SKM-1 treated with dmso at 0.1 percent for 144 hours (cell line): ENCODE results near the gene LRMDA.

Experiments used
- DNase-seq: peaks from one replicate; lab custom pipeline; 2025; ENCODE audit not compliant: unreplicated experiment; lab: John Stamatoyannopoulos, UW

The LRMDA gene

GRCh38 chr10:76218035-76218434 is 786.6 kb downstream of the LRMDA start:
- no peak for DNase-seq

GRCh38 chr10:76229341-76229740 is 797.9 kb downstream of the LRMDA start:
- no peak for DNase-seq

GRCh38 chr10:76230921-76231285 is 799.5 kb downstream of the LRMDA start:
- DNase-seq, result no peak

GRCh38 chr10:76231286-76231934 is 800.0 kb downstream of the LRMDA start:
- DNase-seq, result no peak

DNA sequence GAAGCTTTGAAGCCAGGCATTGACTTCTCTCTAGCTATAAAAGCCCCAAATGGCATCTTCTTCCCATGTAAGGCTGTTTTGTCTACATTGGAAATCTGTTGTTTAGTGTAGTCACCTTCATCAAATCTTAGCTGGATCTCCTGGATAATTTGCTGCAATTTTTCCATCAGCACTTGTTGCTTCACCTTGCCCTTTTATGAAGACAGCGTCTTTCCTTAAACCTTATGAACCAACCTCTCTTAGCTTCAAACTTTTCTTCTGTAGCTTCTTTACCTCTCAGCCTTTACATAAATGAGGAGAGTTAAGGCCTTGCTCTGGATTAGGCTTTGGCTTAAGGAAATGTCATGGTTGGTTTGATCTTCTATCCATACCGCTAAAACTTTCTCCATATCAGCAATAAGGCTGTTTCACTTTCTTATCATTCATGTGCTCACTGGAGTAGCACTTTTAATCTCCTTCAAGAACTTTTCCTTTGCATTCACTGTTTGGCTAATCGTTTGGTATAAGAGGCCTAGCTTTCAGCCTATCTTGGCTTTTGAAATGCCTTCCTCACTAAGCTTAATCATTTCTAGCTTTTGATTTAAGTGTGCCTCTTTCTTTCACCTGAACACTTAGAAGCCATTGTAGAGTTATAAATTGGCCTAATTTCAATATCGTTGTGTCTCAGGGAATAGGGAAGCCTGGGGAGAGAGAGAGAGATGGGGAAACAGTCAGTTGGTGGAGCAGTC is 803.2 kb downstream of the LRMDA start:
- no peak for DNase-seq

- no peak for DNase-seq
Observed at GRCh38 chr10:76236356-76236755, 804.9 kb downstream of the LRMDA start.

DNA sequence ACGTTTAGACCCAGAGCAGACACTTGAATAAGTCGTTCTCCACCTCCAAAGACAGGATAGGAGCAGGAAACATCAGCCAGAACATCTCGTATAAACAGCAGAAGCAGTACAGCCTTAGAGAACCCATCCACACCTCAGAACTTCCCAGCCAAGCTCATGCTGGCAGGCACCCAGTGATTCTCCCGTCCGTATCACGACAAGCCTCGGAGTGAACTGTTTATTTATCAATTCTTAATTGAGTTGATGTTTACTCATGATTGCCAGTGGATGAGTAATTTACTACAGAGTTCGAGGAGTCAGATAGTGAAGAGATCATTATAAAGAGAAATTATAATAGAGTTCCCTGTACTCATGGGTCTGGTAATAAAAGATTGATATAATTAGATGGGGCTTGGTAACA is 811.5 kb downstream of the LRMDA start:
- no peak for DNase-seq

DNA sequence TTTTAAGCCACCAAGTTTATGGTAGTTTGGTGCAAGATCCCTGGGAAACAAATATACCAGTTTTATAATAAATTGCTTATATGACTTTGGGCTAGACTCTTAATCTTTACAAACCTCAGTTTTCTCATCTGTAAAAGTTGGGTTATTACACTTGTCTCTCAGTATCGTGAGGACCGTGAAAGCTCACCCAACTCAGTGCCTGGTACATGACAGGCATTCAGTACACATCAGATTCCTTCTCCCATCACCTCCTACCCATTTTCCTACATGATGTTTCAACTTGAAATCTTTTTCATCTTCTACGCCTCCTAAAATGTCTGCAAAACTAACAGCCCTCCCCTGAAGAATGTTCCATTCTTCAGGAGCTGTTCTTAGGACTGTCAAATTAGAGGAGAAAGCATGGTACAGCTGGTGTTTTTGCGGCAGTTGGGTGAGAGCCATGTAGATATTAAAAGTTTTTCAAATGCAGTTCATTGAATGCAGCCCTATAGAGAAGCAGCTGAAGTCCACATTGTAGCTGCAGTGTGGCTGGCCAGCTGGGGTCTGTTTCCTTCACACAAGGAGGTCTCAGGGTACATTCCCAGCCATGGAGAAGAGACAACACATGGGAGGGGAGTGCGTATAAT is 812.8 kb downstream of the LRMDA start:
- no peak for DNase-seq

GRCh38 chr10:76245951-76246495 is 814.6 kb downstream of the LRMDA start:
- no peak for DNase-seq

DNA sequence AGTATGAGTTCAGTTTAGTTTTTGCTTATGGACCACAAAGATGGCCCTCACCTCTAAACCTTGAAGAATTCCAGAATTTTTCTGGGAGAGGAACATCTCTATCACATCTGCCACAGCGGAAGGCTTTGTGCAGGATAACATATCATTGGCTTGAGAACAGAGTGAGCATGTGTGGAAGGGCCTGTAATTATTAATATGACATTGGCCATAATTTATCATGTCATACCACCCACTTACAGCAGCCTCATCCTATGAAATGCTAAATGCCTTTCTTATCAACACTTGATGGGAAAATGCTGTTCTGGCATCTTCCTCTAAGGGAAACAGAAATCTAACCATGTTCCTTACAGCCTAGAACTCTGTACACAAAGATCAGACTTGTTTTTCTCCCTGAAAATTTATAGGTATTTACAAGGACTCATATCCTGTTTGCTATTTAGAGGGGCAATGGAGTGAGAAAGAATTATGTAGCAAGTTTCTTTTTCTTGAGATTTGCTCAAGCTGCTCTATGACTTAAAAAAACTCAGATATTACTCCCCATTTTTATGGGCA is 817.3 kb downstream of the LRMDA start:
- no peak for DNase-seq

DNA sequence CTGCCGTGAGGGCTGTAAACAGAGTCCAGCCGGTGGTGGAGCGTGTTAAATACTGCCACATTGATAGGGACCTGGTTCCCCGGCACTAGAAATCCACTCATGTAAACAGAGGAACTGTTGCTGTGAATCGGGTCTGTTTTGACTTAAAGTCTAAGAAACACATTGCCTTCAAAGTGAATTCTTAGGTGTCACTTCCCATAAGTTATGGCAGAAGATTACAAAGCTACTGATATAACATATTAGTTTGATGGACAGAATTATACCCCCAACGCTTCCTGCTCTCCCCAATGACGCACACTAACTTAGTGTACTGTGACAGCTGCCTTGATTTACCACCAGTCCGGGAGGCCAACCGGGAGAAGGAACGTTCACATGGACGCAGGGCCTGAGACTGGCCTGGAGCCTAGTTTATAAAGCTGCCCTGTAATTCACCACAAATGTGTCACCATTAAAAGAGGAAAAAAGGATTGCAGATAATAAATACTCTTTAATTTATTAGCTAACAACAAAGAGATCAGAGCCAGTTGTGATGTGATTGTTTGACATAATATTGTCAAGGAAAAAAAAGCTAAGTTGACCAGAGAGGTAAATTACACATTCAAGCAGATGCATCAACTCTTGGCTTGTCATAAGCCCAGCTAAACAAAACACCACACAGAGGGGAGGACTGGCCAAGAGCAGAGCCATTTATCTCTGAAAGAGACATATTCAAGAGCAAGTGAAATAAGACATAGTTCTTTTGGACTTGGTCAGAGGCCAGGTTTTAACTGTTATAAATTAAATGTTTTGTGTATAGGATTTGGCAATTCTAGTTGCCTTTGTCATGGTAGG is 820.6 kb downstream of the LRMDA start:
- no peak for DNase-seq

- DNase-seq, result no peak
Observed at GRCh38 chr10:76252733-76253132, 821.3 kb downstream of the LRMDA start.

- DNase-seq, result no peak
Observed at GRCh38 chr10:76255241-76255640, 823.8 kb downstream of the LRMDA start.

- no peak for DNase-seq
Observed at GRCh38 chr10:76257816-76258215, 826.4 kb downstream of the LRMDA start.

GRCh38 chr10:76265441-76266113 is 834.2 kb downstream of the LRMDA start:
- no peak for DNase-seq

GRCh38 chr10:76268530-76268929 is 837.1 kb downstream of the LRMDA start:
- DNase-seq, result no peak

DNA sequence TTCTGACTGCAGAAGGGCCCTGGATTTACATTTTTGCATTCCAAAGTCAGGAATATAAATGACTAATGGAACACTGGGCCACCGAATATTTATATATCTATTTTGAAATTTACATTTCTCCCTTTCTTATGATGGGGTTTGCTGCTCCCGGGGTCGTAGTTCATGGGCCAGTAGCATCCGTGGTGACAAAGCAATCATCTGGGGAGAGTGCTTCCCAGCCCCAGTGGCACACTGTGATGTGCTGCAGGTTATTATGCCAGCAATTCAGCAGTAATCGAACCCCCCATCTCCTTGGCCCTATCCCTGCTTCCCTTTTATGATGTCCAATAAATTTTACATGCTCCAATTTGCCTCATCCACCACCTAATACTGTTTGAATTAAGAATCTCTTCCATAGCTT is 837.5 kb downstream of the LRMDA start:
- DNase-seq, result no peak

GRCh38 chr10:76270464-76270863 is 839.0 kb downstream of the LRMDA start:
- no peak for DNase-seq

- no peak for DNase-seq
Observed at GRCh38 chr10:76274933-76275332, 843.5 kb downstream of the LRMDA start.

DNA sequence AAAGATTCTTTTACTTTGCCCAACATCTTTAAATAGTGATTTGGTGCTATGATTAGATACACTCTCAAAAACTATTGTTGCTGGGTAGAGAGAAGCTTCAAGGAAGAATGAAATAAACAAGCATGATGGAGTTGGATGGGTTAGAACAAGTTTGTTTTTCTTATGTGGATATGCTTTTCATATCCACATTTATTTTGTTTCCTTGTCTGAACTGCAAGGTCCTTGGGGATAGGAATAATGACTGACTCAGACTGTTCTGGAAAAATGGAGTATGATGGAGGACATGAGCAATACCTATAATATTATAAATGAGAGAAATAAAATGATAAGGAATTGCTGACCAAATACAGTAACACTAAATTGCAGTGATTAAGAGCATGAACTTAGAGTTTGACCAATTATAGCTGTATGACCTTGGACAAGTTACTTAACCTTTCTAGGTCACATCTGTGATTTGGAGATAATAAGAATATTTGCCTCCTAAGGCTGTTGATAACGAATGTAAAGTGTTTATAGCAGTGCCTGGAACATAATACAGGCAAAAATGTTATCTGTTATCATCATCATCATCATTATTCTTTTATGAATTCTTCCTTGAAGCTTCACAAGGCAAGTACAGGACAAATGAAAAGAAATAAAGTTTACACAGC is 847.5 kb downstream of the LRMDA start:
- no peak for DNase-seq
